Ramos (cell line): ENCODE data around the gene FEM1C.

Experiments used
- in situ Hi-C: fragments of 300-500 bp; cut with MboI; formaldehyde crosslinking; loops from one replicate; pipeline ENCODE4 v1.14.3; 2022; ENCODE audit warnings: low sequenced_read_pairs; ENCODE audit not compliant: unreplicated experiment

FEM1C gene

DNA sequence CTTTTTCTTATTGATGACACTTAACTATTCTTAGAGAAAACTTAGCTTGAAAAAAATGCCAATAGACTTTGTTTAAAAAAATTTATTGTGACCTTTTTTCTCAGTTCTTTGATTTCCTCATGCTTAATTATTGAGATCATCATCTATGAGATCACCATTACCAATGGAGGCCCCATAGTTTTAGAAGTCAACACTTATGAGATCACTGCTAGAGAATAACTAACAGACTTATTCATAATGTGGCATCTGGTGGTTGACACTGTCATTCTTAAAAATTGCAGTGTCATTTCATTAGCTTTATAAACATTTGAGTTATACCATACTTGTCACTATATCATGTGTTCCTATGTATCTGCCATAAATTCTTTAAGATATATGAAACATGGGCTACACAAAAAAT lies 14.9 kb upstream of the FEM1C start:
- in situ Hi-C loops: no loop called here

DNA sequence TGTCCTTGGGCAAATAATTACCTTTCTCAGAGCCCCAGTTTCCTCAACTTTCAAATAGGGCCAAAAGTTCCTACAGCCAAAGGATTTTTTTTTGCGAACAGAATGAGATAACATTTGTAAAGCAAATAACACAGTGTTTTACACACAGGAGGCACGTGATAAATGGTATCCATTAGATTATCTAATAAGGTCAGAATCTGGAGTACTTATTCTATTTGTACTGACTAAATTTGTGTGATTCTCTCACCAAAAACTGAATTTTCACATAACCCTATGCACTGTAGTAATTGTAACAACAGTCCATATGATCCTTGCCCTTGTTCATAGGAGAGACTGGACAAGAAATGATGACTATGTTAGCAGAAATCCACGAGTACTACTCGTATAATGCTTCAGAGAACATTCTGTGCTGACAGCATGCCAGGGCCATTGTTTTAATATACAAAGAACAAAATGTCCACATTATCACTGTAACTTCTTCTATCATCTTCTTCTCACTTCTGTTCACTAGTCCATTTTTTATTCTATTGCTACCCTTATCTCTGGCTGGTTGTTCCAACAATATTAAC lies 13.9 kb upstream of the FEM1C start:
- in situ Hi-C loops: no loop called here

- in situ Hi-C loops: no loop called here
Measured at GRCh38 chr5:115557667-115558387, 13.3 kb upstream of the FEM1C start.

- in situ Hi-C loops: no loop called here
Measured at GRCh38 chr5:115556276-115556675, 11.7 kb upstream of the FEM1C start.

DNA sequence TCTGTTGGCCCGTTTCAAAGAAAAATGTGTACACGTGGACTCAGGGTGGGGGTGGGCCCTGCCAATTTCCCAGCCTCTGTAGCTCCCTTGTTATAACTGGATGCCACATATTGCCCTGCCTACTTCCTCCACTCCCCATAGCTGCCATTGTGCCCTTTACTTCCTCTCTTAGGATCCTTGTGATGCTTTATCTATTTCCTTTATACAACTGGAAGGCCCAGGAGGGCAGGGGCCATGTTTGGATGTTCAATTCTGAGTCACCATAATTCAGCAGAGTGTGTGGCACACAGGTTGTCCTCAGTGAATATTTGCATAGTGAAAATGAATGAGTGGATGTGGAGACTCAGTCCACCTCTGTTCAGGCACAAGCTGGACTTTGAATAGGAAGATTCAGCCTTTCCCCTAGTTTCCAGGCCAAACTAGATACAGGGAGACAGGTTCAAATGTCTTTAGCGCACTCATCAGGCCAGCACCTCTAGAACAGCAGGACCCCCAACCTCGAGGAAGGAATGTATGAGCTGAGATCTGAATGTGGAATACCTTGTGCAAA lies 10.6 kb upstream of the FEM1C start:
- in situ Hi-C loops: no loop called here

DNA sequence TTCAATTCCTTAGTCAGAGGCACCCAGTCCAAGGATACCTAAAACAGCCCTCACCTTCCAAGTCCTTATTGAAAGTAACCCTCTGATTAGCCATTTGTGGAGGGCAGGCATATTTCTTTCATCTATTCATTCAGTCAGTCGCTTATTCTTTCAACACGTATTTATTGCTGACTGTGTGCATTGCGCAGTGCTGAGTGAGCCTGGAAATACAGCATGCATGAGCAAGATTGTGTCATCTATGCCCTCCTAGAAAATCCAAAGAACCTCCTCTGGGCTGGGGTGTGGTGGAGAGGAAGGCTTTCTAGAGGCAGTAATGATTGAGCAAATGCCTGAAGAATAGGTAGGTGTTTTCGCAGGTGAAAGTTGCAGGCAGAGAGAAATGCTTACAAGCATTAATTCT lies 8.5 kb upstream of the FEM1C start:
- in situ Hi-C loops: no loop called here

DNA sequence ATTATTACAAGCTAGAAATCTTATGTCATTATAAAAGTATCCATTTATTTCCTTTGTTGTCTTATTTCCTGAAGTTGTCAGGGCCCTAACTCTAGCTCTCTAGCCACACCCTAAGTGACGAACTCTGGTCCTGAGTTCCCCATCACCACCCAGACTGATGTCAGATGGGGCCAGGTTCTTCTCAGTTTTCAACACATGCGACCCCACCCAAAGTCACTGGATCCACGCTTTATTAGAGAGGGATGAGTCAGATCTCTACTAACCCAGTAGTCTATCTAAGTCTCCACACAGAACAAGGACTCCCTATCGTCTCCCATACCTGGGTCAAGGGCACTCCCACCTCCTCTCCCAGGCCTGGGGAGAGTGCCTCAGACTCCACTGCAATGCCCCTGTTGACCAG lies 6.8 kb upstream of the FEM1C start:
- in situ Hi-C loops: no loop called here

GRCh38 chr5:115549154-115549553 lies 4.6 kb upstream of the FEM1C start:
- in situ Hi-C loops: no loop called here

DNA sequence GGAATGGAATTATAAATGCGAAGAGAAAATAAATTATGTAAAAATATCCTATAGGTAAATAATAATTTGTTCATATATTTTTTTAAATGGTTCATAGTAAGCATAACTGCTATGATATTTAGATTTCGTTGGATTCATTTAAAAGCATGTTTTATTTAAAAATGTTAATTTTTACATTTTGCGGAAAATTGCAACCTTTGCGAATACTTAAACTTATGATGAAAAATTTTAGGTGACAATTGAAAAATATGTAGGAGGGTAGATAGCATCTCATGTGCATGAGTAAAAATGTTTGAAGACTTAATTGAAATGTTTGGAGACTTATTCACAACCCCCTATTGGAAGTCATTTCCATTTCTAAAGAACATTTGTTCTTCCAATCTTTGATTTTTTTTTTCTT lies 4.1 kb upstream of the FEM1C start:
- in situ Hi-C loops: no loop called here

- in situ Hi-C loops: no loop called here
Measured at GRCh38 chr5:115545351-115545882, 842 bp upstream of the FEM1C start.

- in situ Hi-C loops: no loop called here
Measured at GRCh38 chr5:115544043-115544435, 536 bp downstream of the FEM1C start.

DNA sequence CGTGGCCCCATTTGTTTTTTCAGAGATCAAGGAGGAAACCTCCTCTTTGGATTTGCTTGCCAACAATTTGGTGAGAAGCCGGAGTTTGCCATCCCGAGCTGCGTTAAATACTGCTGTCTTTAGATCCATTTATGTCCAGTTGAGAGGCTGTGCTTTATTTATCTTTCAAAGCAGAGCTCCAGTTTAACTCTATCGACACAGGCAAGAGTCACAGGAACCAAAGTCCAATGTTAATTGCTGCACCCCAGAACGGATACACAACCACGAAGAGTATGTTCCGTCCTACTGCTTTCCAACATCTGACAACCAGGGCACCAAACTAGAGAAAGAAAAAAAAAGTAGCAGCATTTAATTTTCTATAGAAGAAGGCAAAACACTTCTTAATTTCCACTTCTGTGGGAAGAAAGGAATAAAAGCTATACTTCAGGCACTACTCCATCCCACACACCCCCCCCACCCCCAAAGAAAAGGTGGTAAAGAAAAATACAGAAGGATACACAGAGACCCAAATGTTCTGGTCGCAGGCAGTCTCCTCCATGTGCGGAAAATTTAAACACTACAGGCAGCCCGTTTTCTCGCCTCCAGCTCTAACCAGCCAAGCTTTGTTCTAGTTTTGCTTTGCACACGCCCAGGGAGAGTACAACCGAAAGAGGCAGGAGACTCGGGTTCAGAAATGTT lies 1.1 kb downstream of the FEM1C start:
- in situ Hi-C loops: no loop called here

- in situ Hi-C loops: no loop called here
Measured at GRCh38 chr5:115542651-115543364, 1.8 kb downstream of the FEM1C start.

GRCh38 chr5:115542086-115542485 lies 2.5 kb downstream of the FEM1C start:
- in situ Hi-C loops: no loop called here

DNA sequence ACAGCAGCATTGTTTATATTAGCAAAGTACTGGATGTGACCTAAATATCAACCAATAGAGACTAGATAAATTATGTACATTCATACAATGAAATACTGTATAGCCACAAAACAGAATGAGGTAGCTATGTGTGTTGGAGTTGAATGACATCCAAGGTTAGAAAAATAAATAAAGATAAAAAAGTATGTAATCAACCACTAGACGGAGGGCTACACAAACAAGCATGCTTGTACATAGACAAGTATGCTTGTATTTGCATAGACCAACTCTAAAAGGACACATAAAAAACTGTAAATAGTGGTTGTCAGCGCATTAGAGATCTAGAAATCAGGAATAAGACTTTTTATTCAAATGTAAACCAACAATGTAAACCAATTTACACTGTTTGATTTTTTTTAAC lies 3.0 kb downstream of the FEM1C start:
- in situ Hi-C loops: no loop called here

DNA sequence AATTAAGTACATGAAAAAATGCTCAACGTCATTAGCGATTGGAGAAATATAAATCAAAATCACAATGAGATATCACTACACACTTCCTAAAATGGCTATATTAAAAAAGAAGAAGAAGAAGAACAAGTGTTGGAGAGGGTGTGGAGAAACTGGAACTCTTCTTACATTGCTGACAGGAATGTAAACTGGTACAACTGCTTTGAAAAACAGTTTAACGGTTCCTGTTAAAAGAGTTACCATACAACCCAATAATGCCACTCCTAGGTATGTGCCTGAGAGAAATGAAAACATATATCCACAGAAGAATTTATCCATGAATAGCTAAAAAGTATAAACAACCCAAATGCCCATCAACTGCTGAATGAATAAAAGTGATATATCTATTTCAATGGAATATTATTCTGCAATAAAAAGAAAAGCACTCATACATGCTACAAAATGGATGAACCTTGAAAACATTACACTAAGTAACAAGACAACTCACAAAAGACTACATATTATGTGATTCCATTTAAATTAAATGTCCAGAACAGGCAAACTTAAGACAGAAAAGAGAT lies 9.0 kb downstream of the FEM1C start:
- in situ Hi-C loops: no loop called here

GRCh38 chr5:115532517-115532916 lies 12.1 kb downstream of the FEM1C start:
- in situ Hi-C loops: no loop called here

DNA sequence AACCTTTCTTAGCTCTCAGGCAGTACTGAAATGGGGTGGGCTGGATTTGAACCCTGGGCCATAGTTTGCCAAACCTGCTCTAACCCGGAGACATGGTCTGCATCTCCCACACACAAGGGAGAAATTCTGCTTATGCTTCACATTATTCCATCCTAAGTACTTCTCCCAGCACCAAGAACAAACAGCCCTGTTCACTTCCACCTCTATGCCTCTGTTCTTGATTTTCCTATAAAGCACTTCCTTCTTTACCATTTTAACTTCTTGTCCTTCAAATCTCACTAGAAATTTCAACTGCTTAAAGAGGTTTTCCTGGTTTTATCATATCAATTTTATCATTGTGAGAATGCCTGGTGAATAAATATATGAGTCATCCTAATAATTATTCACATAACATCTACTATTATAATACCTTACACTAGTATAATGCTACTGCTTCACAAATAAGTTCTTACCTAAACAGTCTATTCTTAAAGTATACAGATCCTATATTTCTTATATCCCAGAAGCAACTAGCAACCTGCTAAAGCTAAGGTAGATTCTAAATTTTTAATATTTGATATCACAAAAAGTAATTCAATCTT lies 12.7 kb downstream of the FEM1C start:
- in situ Hi-C loops: no loop called here

DNA sequence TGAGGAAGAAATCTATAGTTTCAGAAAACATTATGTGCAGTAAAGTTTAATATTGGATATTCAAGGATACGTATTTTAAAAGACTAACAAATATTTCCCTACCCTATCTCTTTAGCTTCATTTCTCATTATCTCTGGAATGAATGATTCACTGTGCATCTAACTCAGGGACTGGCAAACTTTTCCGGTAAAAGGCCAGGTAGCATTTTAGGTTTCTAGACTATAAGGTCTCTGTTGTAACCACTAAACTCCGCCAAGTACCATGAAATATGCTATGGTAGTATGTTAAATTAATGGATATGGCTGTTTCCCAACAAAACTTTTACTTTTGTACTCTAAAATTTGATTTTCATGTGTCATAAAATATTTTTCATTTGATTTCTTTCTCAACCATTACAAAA lies 13.2 kb downstream of the FEM1C start:
- in situ Hi-C loops: no loop called here

DNA sequence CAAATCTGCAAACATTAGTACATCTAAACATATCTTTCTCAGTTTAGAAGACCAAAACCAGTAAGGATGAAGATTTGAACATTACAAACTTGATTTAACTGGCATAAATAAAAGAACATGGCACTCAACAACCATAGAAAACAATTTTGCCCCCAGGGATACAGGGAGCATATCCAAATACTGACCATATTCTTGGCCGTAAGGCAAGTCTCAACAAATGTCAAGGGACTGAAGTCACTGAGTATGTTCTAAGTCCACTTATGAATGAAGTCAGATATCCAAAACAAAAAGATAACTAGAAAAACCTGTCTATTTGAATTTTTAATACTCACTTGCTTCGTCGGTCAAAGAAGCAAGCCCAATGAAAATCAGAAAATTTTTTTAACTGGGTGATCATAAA lies 14.1 kb downstream of the FEM1C start:
- in situ Hi-C loops: no loop called here
